DOHH2 (cell line): ENCODE data around the gene PRG2.
"Not testable (repeated sequence)": the region's sequence is repeated elsewhere in the genome, so short reads cannot be mapped to it uniquely, and the experiment has no call there.

ENCODE experiments used
- EZH2phosphoT487 ChIP-seq: fragments of 200-600 bp; sonication (generic); IDR thresholded peaks from 2 replicates; pipeline ENCODE4 v1.6.1; 2017; ENCODE audit warnings: borderline replicate concordance, mild to moderate bottlenecking, antibody characterized with exemption, low read length, moderate library complexity, mixed read lengths
- TF ChIP-seq, protein P1 (sequence below): fragments of 200-600 bp; sonication (generic); IDR thresholded peaks from one replicate; pipeline ENCODE4 v1.5.1; 2014; ENCODE audit warnings: antibody characterized with exemption, mild to moderate bottlenecking, low read depth, low read length; ENCODE audit not compliant: poor library complexity, severe bottlenecking

DNA sequence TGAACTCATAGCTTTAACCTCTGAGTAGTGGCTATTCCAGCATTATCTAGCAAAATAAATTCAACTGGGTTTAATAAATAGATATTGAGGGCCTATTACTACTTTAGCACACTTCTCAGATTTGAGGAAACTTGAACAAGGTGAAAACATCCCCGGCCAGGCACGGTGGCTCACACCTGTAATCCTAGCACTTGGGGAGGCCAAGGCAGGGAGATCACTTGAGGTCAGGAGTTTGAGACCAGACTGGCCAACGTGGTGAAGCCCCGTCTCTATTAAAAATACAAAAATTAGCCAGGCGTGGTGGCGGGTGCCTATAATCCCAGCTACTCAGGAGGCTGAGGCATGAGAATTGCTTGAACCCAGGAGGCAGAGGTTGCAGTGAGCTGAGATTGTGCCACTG lies 53.6 kb downstream of the PRG2 start:
- TF ChIP-seq, protein P1, sequence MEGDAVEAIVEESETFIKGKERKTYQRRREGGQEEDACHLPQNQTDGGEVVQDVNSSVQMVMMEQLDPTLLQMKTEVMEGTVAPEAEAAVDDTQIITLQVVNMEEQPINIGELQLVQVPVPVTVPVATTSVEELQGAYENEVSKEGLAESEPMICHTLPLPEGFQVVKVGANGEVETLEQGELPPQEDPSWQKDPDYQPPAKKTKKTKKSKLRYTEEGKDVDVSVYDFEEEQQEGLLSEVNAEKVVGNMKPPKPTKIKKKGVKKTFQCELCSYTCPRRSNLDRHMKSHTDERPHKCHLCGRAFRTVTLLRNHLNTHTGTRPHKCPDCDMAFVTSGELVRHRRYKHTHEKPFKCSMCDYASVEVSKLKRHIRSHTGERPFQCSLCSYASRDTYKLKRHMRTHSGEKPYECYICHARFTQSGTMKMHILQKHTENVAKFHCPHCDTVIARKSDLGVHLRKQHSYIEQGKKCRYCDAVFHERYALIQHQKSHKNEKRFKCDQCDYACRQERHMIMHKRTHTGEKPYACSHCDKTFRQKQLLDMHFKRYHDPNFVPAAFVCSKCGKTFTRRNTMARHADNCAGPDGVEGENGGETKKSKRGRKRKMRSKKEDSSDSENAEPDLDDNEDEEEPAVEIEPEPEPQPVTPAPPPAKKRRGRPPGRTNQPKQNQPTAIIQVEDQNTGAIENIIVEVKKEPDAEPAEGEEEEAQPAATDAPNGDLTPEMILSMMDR: not testable (repeated sequence)
- TF ChIP-seq EZH2phosphoT487: not testable (repeated sequence)
